ENCODE data around the gene RNASEL. TPM values are rescaled to one million over a fixed set of nuclear protein-coding genes. Genes with fewer than 3 reads are reported as not detected.

The RNASEL gene
- total and polyA plus RNA-seq, 2 of the 13 experiments (the other 11 are each of a cell fraction or from before 2014, with no cell fraction given), result 0.05 to 0.20 TPM

- H4K20me1 ChIP-seq (ENCODE audit: insufficient read depth, low read length), result no peaks in the 10 kb centered on the region
- H2AFZ ChIP-seq (ENCODE audit: low read length), result no peak overlapping the region
- no peak overlapping the region for H3K4me2 ChIP-seq (ENCODE audit: low read depth, low read length)
- no peak for DNase-seq (ENCODE audit: low spot score)
- TF ChIP-seq ZNF512 (CRISPR knock-in tag; IDR thresholded peaks at IDR 0.05) (no peak), SAP130 (CRISPR knock-in tag; IDR thresholded peaks at IDR 0.05; ENCODE audit: low read depth) (no peak), ZBTB40 (IDR thresholded peaks at IDR 0.05) (no peak), ZBTB40 (CRISPR knock-in tag; IDR thresholded peaks at IDR 0.05) (no peak), ZNF616 (CRISPR knock-in tag; IDR thresholded peaks at IDR 0.05; ENCODE audit: low read depth) (no peak), ZNF292 (CRISPR knock-in tag; IDR thresholded peaks at IDR 0.05; ENCODE audit: borderline replicate concordance, low read depth) (no peak), ZNF331 (CRISPR knock-in tag; IDR thresholded peaks at IDR 0.05) (no peak), SMYD3 (CRISPR knock-in tag; IDR thresholded peaks at IDR 0.05) (no peak), RORA (CRISPR knock-in tag; IDR thresholded peaks at IDR 0.05) (no peak), STAT5B (CRISPR knock-in tag; IDR thresholded peaks at IDR 0.05) (no peak), ZNF205 (CRISPR knock-in tag; IDR thresholded peaks at IDR 0.05) (no peak), CTCF (CRISPR knock-in tag; IDR thresholded peaks at IDR 0.05) (no peak), ZNF44 (CRISPR knock-in tag; IDR thresholded peaks at IDR 0.05) (no peak)
- H3K79me2 ChIP-seq (ENCODE audit: insufficient read depth, low read length), result no peaks in the 10 kb centered on the region
- no peak overlapping the region for H3K27ac ChIP-seq (ENCODE audit: extremely low read length, insufficient read depth, low read length)
- CTCF ChIA-PET (ENCODE audit: low intra/inter-chr PET ratio, low total read pairs), result no interaction called here
- intact Hi-C loops (cut with micrococcal nuclease; ENCODE audit: unreplicated experiment) (loop anchor here (10.0 kb wide), 1 partner anchor 1469 kb away; no protein-coding TSS in a partner anchor), in situ Hi-C loops (cut with HindIII; ENCODE audit: extremely low pct_ligation_motif_present, low pct_unique_long_range_greater_than_20kb) (no loop called here)
- ATAC-seq, result no peak
- no peak for FAIRE-seq
- peaks cover 0 to 10% of the 10 kb centered on the region in 2 experiments; a peak in 1 of 5 replicates for H3K27me3 ChIP-seq (ENCODE audit: control insufficient read depth in 1 of 2, insufficient read depth in 2 of 2, low read length in 2 of 2)
- POLR2A ChIA-PET, result no interaction called here
- no peaks in the 10 kb centered on the region for H3K4me1 ChIP-seq (ENCODE audit: insufficient read depth, low read length)
- no peaks in the 10 kb centered on the region for H3K9me3 ChIP-seq (ENCODE audit: low read length)
- BruUV-seq (replicated peaks), result no TSS peak
- WGBS (ENCODE audit: low lambda C conversion rate), result 14% methylated on average over 2 of the region's 2 CpGs
- no peak overlapping the region for H3K4me3 ChIP-seq (replicated peaks in 1 of 3; ENCODE audit: insufficient read depth in 1 of 3, low read depth in 2 of 3, low read length in 3 of 3)
- H3K36me3 ChIP-seq (replicated peaks in 1 of 2; ENCODE audit: control insufficient read depth in 1 of 2, insufficient read depth in 2 of 2, low read length in 2 of 2), result no peaks in the 10 kb centered on the region
- no peak overlapping the region for H3K9ac ChIP-seq (ENCODE audit: insufficient read depth, low read depth, low read length)
Measured at GRCh38 chr1:182635871-182636270, 46.8 kb upstream of the RNASEL start.
